PC-3 (cell line): Measurements from ENCODE around the gene UNC5B. TPM values are rescaled to one million over a fixed set of nuclear protein-coding genes. Genes with fewer than 3 reads are reported as not detected.

Source experiments
- ATAC-seq: fragments of 200-7000 bp; cut with Tn5 transposase; 2 replicates; pipeline ENCODE4 v1.9.1; 2020; ENCODE audit warnings: mild to moderate bottlenecking, moderate library complexity
- BruUV-seq: library from RNA; stranded (reverse); fragments of 400-500 nt; replicated peaks from 2 replicates; lab custom pipeline; 2021; lab: Mats Ljungman, UMichigan
- CTCF ChIA-PET: fragments of 300-600 bp; sonication (Branson Sonifier 250); formaldehyde crosslinking; loops from one replicate; lab custom pipeline; 2022; ENCODE audit warnings: antibody characterized with exemption; lab: Charles Lee
- POLR2A ChIA-PET: fragments of 300-600 bp; sonication (Branson Sonifier 250); formaldehyde crosslinking; loops from one replicate; lab custom pipeline; 2022; ENCODE audit warnings: antibody characterized with exemption; ENCODE audit not compliant: unreplicated experiment; lab: Charles Lee
- DNase-seq: peaks from one replicate; pipeline ENCODE4 v3.0.0-alpha.2; 2015
- H2AFZ ChIP-seq: fragments of 300-600 bp; sonication (generic); 2 replicates; pipeline ENCODE4 v1.6.0; 2016; ENCODE audit warnings: antibody characterized with exemption, low read length
- H3F3A ChIP-seq: fragments of 300-600 bp; sonication (generic); one replicate; pipeline ENCODE4 v1.6.0; 2017; ENCODE audit warnings: antibody characterized with exemption, low read length, control low read depth, mild to moderate bottlenecking; ENCODE audit not compliant: unreplicated experiment
- H3K27ac ChIP-seq: fragments of 300-600 bp; sonication (generic); 2 replicates; pipeline ENCODE4 v1.5.1; 2016; ENCODE audit warnings: mild to moderate bottlenecking, low read length
- H3K27me3 ChIP-seq: fragments of 300-600 bp; sonication (generic); 2 replicates; pipeline ENCODE4 v1.6.1; 2016; ENCODE audit warnings: low read length, mixed read lengths
- H3K36me3 ChIP-seq: fragments of 300-600 bp; sonication (generic); 2 replicates; pipeline ENCODE4 v1.6.1; 2016; ENCODE audit warnings: low read depth, mixed run types, low read length, mixed read lengths
- H3K4me1 ChIP-seq: fragments of 300-600 bp; sonication (generic); 2 replicates; pipeline ENCODE4 v1.5.1; 2016; ENCODE audit warnings: low read length; ENCODE audit not compliant: insufficient read depth
- H3K4me2 ChIP-seq: fragments of 300-600 bp; sonication (generic); 2 replicates; pipeline ENCODE4 v1.6.0; 2016; ENCODE audit warnings: low read length
- H3K4me3 ChIP-seq: fragments of 300-600 bp; sonication (generic); 2 replicates; pipeline ENCODE4 v1.5.1; 2016; ENCODE audit warnings: mild to moderate bottlenecking, low read length, mixed read lengths
- H3K79me2 ChIP-seq: fragments of 300-600 bp; sonication (generic); 2 replicates; pipeline ENCODE4 v1.6.1; 2017; ENCODE audit warnings: low read length, mixed read lengths
- H3K9ac ChIP-seq: fragments of 300-600 bp; sonication (generic); 2 replicates; pipeline ENCODE4 v1.6.0; 2016; ENCODE audit warnings: mild to moderate bottlenecking, low read length
- H3K9me2 ChIP-seq: fragments of 300-600 bp; sonication (generic); replicated peaks from 2 replicates; pipeline ENCODE4 v1.6.1; 2016; ENCODE audit warnings: mixed run types, low read length, mixed read lengths
- H3K9me3 ChIP-seq: fragments of 300-600 bp; sonication (generic); 2 replicates; pipeline ENCODE4 v1.6.1; 2016; ENCODE audit warnings: low read length, mixed read lengths
- H4K20me1 ChIP-seq: fragments of 300-600 bp; sonication (generic); 2 replicates; pipeline ENCODE4 v1.6.1; 2016; ENCODE audit warnings: low read length, mixed read lengths
- CTCF ChIP-seq: fragments of 300-600 bp; sonication (generic); conservative IDR thresholded peaks from 2 replicates; pipeline ENCODE4 v1.5.1; 2017; ENCODE audit warnings: antibody characterized with exemption, low read depth, mild to moderate bottlenecking, low read length
- EZH2 ChIP-seq: fragments of 300-600 bp; sonication (generic); IDR thresholded peaks from one replicate; pipeline ENCODE4 v1.6.1; 2017; ENCODE audit warnings: antibody characterized with exemption, mild to moderate bottlenecking, low read length; ENCODE audit not compliant: unreplicated experiment
- EZH2phosphoT487 ChIP-seq: fragments of 300-600 bp; sonication (generic); IDR thresholded peaks from 2 replicates; pipeline ENCODE4 v1.6.1; 2018; ENCODE audit warnings: mild to moderate bottlenecking, antibody characterized with exemption, low read length, borderline replicate concordance
- intact Hi-C: fragments of 100-400 bp; cut with micrococcal nuclease; formaldehyde crosslinking; loops from 2 replicates; pipeline ENCODE4 v1.9.0; 2023
- total RNA-seq: library from RNA; depleted of rRNA; stranded (reverse); fragments of >200 nt; gene quantifications from 2 replicates; pipeline ENCODE4 v1.2.3, GENCODE V29; 2014

The UNC5B gene
- total RNA-seq, 1 experiment from 2014 or later, result 0.26 TPM

- no TSS peak for BruUV-seq
- Histone ChIP-seq H3K36me3 (no peaks in the 10 kb centered on the region), H3K27me3 (no peaks in the 10 kb centered on the region), H3K9me2 (no peaks in the 10 kb centered on the region), H3K27ac (no peak overlapping the region), H3F3A (no peaks in the 10 kb centered on the region), H3K4me3 (no peak overlapping the region), H3K9me3 (no peaks in the 10 kb centered on the region), H3K4me2 (no peak overlapping the region), H3K4me1 (peaks cover 9% of the 10 kb centered on the region), H3K79me2 (no peaks in the 10 kb centered on the region), H2AFZ (no peak overlapping the region), H3K9ac (no peak overlapping the region), H4K20me1 (no peaks in the 10 kb centered on the region)
- ATAC-seq (no peak), DNase-seq (no peak)
- CTCF ChIA-PET, result no interaction called here
- intact Hi-C loops, result loop anchor here (1.0 kb wide), 1 partner anchor 9 kb away; no protein-coding TSS in a partner anchor
- no peak for TF ChIP-seq EZH2phosphoT487
- POLR2A ChIA-PET, result no interaction called here
Measured at GRCh38 chr10:71247804-71248203, 35.4 kb downstream of the UNC5B start.

GRCh38 chr10:71248210-71248609, 35.8 kb downstream of the UNC5B start:
- Histone ChIP-seq H3K79me2 (no peaks in the 10 kb centered on the region), H3K27ac (no peak overlapping the region), H3K27me3 (no peaks in the 10 kb centered on the region), H3K9ac (no peak overlapping the region), H3K9me2 (no peaks in the 10 kb centered on the region), H3K4me2 (no peak overlapping the region), H2AFZ (no peak overlapping the region), H3K9me3 (no peaks in the 10 kb centered on the region), H3K4me1 (peaks cover 9% of the 10 kb centered on the region), H3F3A (no peaks in the 10 kb centered on the region), H3K36me3 (no peaks in the 10 kb centered on the region), H3K4me3 (no peak overlapping the region), H4K20me1 (no peaks in the 10 kb centered on the region)
- TF ChIP-seq EZH2phosphoT487 (no peak), CTCF (no peak), EZH2 (no peak)
- DNase-seq, result no peak
- no peak for ATAC-seq
- intact Hi-C loops, result no loop called here
- CTCF ChIA-PET, result no interaction called here
- POLR2A ChIA-PET, result interaction anchor here (0.6 kb wide), 1 partner anchor 1772 kb away, joined by 3 read pairs; no protein-coding TSS in a partner anchor
- BruUV-seq, result no TSS peak

- H3K4me3 ChIP-seq, result no peak overlapping the region
- intact Hi-C loops, result no loop called here
- no peaks in the 10 kb centered on the region for H3K9me3 ChIP-seq
- POLR2A ChIA-PET, result no interaction called here
- H3K27me3 ChIP-seq, result no peaks in the 10 kb centered on the region
- H3K27ac ChIP-seq, result no peak overlapping the region
- peaks cover 9% of the 10 kb centered on the region for H3K4me1 ChIP-seq
- no peak for ATAC-seq
- DNase-seq, result no peak
- no peaks in the 10 kb centered on the region for H4K20me1 ChIP-seq
- no peaks in the 10 kb centered on the region for H3F3A ChIP-seq
- CTCF ChIA-PET, result no interaction called here
- no peaks in the 10 kb centered on the region for H3K36me3 ChIP-seq
- BruUV-seq, result no TSS peak
- H3K79me2 ChIP-seq, result no peaks in the 10 kb centered on the region
- no peaks in the 10 kb centered on the region for H3K9me2 ChIP-seq
- no peak overlapping the region for H3K4me2 ChIP-seq
- TF ChIP-seq EZH2phosphoT487 (no peak), CTCF (no peak), EZH2 (no peak)
- no peak overlapping the region for H2AFZ ChIP-seq
- H3K9ac ChIP-seq, result no peak overlapping the region
Measured at GRCh38 chr10:71249996-71250395, 37.6 kb downstream of the UNC5B start.
